Fibroblast of gingiva (primary cell): Measurements from ENCODE around the gene COL20A1.
"Not testable (repeated sequence)": the region's sequence is repeated elsewhere in the genome, so short reads cannot be mapped to it uniquely, and the experiment has no call there.

Source experiments
- DNase-seq: peaks from one replicate; pipeline ENCODE4 v3.0.0-alpha.2; 2011; ENCODE audit warnings: low read depth

Gene COL20A1

DNA sequence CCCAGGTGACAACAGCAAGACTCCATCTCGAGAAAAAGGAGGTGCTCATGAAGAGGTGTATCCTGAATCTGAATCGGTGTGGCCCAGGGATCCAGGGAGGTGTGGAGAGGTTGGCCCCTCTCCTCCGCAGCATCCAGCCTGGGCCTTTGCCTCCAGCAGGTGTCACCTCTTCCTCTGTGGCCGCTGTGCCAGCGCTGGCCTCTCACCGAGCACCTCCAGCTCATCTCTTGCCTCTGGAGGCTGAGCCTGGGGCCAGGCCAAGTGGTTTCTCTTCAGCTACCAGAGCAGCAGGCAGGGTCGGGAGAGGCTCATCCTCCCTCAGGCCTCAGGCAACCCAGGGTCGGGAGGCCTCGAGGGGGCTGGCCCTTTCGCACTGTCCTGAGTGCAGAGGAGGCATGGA lies 1.2 kb upstream of the COL20A1 start:
- no peak for DNase-seq

DNA sequence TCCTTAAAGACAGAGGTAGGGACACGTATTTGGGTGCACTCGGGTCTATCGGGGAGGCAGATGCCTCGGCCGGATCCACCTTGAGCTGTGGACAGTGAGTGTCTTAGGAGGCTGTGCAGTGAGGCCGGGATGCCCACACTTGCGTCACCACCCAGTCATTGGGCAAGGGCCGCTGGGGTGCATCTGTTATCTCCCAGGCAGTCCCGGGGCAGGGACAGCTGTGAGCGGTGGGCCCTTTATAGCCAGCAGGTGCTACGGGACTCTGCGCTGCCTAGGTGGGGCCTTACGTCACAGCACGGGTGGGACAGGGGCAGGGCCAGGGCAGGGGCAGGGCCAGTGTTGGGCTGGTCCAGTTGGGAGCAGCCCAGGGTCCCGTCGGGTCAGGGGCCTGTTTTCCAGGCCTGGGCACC lies 689 bp upstream of the COL20A1 start:
- no peak for DNase-seq

DNA sequence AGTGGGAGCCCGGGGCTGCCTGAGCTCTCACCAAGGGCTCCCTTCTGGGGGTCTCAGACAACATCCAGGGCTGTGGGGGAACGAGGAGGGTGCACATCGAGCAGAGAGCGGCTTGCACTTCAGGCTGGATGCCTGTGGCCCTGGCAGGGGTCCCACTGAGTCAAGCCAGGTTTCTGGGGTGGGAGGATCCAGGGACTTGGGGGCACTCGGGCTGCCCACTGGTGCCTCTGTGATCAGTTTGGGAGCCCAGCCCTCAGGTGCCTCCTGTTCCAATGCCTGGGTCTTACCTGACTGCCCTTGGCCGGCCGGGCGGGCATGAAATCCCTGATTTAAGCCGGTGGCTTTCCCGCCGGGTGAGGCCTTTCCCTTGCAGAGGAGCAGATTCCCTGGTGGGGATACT lies 470 bp downstream of the COL20A1 start:
- DNase-seq, result no peak

DNA sequence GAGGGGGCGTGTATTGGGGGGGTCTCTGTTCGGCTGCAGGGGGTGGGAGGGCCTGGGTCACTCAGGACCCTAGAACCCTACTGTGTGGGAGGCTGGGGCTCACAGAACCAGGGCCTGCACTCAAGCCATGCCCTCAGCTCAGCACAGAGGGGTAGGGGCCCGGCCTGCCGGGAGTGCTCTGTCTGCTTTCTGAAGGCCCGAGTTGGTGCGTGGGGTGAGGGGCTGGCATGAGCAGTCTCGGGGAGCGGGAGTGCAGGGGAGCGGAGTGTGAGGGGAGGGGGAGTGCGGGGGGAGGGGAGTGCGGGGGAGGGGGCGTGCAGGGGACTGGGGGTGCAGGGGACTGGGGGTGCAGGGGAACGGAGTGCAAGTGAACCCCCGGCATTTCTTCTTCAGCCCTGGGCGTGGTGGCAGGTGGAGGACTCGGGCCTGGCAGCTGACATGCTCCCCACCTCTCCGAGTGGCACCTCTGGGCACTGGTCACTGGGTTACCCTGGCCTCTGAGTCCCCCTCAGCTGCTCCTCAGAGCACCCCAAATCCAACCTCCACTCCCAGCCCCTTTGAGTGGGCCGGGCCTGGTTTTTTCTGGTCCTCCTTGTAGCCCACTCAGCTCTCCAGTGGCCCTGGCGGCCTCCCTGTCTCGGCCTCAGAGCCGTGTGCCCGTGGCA lies 1.0 kb downstream of the COL20A1 start:
- no peak for DNase-seq

DNA sequence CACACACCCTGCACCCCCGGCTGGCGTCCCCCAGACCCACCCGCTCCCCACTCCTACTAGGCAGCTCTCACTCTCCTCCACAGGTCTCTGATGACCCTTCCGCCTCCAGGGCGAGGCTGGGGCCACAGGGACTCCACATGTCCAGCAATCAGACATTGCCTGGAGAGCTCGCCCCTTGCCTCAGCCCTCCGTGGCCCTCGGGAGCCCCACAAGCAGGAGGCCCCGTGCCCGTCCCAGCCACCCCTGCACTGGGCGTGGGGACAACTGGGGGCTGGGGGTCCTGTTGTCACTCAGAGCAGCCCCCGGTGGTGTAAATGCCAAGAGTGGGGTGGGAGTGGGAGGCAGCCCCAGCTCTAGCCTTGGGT lies 1.5 kb downstream of the COL20A1 start:
- DNase-seq, result no peak

DNA sequence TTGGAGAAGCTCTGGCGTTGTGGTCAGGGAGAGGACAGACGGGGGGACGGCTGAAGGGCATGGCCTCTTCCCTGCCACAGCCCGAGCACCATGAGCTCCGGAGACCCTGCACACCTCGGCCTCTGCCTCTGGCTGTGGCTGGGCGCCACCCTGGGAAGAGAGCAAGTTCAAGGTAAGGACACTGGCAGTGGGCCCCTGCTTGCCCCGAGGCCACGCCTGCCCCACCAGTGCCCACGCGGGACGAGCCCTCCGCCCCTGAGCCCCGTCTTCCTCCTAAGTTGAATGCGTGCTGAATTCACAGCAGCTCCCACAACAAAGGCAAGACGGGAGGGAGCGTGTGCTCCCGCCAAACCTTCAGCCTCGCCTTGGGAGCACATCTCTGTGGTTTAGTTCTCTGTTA lies 2.0 kb downstream of the COL20A1 start:
- DNase-seq, result no peak

DNA sequence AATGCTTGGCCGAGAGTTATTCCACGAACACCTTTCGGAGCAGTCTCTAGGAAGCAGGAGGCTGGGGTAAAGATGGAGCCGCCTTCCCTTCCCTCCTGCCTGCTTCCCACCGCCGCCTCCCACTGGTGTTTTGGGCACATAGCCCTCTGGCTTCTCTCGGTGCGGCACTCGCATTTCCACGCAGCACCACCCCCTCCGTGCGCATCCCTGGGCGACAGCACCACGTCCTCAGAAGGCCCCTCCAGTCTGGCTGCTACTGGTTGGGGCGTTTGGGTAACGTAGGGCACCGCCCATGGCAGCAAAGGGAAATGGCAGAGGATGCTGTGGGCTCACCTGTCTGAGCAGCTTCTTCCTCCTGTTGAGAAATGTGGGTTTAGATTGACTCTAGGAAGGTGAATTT lies 2.4 kb downstream of the COL20A1 start:
- DNase-seq, result no peak

DNA sequence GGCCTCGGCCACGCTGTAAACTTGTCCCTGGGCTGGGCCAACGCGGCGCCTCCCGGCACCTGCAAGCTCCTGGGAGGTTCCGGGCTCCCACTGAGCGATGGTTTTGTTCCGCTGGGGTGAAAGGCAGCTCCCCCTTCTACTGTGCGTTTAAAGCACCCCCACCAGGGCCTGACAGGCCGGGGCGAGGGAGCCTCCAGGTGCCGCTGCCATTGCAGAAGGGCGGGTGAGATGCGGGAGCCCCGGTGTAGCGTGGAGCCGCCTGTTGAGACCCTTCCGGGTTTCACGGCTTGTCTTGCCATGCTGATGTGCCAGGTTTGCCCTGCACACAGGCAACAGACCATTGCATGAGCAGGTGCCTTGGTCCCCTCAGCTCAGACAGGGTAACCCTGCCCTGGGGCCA lies 2.9 kb downstream of the COL20A1 start:
- no peak for DNase-seq

DNA sequence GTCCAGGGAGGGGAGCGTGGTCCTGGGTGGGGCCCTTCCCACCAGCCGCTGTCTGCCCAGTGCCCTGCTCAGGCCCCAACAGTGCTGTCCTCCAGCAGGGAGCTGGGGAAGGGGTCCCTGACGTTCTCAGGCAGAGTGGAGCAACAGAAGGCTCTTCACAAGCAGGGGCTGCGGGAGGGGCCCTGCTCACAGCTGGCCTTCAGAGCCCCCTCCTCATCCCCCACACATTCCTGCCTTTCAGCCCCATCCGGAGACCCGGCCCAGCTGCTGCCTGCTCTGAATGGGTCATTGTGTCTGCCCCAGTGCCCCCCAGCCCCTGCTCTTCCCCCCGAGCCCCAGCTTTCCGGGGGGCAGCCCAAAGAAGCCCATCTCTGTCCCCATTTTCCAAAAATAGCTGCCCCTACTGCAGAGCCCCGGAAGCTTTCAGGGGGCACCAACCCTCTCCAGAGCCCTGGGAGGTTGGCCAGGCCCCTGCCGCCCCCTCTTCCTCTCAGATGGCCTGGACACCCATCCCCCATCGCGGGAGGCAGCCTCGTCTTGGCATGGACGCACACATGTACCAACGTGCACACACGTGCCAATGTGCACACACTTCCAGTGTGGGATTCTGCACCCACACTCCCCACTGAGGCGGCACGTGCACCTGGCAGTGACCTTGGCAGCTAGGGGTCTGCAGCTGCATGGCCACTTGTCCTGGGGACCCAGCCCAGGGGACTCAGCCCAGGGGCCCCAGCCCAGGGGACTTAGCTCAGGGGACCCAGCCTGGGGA lies 3.7 kb downstream of the COL20A1 start:
- no peak for DNase-seq

DNA sequence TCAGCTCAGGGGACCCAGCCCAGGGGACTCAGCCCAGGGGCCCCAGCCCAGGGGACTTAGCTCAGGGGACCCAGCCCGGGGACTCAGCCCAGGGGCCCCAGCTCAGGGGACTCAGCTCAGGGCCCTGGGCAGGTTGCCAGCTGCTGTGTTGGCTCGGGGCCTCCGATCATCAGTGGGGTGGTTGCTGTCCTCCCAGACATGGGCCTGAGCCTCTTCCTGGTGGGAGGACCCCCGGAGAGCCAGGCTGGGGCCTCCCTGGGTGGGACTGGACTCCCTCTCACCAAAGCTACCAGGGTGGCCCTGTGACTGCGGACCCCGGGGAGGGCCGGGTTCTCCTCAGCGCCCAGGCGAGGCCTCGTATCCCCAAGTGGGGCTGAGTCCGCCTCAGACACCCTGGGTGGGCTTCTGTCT lies 4.4 kb downstream of the COL20A1 start:
- no peak for DNase-seq

DNA sequence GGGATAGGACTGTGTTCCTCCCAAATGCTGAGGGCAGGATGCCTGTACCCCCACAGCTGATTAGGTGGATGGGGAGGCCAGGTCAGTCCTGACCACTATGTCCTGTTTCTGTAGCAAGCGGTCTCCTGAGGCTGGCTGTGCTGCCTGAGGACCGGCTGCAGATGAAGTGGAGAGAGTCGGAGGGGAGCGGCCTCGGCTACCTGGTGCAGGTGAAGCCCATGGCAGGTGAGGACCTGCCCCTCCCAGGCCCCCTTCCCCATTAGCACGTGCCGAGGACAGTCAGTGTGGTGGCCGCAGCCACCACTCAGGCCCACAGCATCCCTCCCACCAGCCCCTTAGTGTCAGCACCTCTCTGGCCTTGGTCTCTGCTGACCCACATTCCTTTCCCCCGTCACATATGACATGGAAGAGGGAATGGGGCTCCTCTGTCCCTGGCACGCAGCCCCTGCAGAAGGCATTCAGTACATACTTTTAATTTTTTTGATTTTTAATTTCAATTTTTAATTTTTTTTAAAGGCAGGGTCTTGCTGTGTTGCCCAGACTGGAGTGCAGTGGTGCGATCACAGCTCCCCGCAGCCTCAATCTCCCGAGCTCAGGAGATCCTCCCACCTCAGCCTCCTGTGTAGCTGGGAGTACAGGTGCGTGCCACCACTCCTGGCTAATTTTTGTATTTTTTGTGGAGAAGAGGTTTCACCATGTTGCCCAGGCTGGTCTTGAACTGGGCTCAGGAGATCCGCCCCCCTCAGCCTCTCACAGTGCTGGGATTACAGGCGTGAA lies 5.0 kb downstream of the COL20A1 start:
- no peak for DNase-seq

DNA sequence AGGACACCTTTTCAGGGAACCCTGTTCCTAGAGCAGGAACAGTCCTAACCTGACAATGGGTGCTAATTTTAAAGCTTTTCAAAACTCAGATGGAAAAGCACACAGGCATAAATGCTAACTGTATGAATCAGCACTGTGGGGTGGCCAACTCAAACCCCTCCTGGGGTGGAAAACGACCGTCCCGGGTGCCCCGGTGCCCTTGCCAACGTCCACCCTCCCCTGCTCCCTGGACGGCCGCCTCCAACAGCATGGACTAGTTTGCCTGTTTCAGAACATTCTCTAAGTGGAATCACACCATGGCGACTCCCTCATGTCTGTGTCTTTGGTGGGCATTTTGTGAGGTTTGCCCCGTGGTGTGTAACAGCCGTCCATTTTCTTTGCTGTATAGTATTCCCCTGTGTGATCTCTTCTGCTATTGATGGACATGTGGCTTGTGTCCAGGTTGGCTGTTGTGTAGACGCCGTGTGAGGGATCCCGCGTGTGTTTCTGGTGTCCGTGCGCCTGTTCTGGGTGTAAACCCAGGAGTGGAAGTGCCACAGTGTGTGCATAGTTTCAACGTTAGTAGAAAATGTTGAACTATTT lies 5.8 kb downstream of the COL20A1 start:
- no peak for DNase-seq

DNA sequence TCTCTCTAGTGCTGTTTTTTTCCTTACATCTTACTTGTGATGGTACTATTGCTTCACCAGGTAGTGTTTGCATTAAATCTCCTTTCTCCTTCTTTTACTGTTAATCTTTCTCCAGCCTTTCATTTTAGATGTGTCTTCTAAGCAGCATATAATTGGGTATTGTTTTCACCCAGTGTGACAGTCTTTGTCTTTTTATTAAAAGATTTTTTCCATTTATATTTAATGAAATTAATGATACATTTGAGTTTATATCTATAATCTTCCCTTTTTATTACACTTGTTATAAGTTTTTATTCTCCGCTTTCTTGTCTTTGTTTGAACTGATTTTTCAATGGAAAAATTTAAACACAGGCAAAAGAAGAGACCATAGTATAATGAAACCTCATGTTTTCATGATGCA lies 8.7 kb downstream of the COL20A1 start:
- DNase-seq, result no peak

DNA sequence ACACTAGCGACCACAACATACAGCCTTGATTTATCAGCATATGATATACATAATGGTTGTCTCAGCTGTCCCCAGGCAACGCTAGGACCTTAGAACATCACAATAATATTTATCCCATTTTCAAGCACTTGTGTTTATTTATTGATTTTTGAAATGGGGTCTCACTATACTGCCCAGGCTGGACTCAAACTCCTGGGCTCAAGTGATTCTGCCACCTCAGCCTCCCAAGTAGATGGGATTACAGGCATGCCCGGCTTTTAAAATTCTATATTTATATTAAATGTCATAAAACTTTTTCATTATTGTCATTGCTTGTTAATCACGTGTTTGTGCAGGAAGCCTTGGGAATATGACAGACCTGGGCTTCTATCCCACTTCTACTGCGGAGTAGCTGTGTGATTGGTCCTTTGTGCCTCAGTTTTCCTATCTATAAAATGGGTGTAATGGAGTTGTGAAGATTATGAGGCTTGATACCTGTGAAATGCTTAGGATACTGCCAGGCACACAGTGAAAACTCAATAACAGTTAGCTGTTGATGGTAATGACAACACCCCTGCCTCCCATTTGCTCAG lies 10.2 kb downstream of the COL20A1 start:
- DNase-seq, result no peak

DNA sequence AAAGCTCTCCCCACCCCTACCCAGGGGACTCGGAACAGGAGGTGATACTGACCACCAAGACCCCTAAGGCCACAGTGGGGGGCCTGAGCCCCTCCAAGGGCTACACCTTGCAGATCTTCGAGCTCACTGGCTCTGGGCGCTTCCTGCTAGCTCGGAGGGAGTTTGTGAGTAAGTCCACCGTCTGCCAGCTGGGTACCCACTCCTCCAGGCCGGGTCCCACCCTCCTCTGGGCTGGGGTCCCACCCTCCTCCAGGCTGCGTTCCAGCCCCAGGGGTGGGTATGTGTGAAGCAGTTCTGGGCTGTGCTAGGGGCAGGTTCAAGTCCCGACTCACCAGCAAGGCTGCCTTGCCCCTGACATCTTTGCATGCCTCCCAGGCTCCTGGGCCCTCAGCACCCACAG lies 12.4 kb downstream of the COL20A1 start:
- DNase-seq, result no peak

DNA sequence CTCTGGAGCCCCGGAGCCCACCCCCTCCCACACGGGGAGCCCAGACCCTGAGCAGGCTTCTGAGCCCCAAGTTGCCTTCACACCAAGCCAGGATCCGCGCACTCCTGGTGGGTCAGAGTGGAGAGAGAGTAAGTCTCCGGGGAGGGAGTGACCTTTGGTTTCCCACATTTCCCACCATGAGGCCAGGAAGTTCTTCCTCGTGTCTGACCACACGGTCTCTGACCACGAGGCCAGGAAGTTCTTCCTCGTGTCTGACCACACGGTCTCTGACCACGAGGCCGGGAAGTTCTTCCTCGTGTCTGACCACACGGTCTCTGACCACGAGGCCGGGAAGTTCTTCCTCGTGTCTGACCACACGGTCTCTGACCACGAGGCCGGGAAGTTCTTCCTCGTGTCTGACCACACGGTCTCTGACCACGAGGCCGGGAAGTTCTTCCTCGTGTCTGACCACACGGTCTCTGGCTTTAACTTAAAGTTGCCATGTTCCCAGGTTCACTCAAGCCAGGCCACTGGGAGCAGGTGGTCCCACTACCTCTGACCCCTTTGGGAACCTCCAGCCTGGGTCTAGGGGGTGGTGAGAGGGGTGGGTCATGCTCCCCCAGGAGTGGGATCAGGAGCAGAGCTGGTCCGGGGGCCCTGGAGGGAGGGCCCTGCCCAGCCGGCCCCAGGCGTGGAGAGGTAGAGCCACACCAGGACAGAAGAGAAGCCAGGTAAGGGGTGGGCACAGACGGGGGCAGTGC lies 13.1 kb downstream of the COL20A1 start:
- not testable (repeated sequence) for DNase-seq

DNA sequence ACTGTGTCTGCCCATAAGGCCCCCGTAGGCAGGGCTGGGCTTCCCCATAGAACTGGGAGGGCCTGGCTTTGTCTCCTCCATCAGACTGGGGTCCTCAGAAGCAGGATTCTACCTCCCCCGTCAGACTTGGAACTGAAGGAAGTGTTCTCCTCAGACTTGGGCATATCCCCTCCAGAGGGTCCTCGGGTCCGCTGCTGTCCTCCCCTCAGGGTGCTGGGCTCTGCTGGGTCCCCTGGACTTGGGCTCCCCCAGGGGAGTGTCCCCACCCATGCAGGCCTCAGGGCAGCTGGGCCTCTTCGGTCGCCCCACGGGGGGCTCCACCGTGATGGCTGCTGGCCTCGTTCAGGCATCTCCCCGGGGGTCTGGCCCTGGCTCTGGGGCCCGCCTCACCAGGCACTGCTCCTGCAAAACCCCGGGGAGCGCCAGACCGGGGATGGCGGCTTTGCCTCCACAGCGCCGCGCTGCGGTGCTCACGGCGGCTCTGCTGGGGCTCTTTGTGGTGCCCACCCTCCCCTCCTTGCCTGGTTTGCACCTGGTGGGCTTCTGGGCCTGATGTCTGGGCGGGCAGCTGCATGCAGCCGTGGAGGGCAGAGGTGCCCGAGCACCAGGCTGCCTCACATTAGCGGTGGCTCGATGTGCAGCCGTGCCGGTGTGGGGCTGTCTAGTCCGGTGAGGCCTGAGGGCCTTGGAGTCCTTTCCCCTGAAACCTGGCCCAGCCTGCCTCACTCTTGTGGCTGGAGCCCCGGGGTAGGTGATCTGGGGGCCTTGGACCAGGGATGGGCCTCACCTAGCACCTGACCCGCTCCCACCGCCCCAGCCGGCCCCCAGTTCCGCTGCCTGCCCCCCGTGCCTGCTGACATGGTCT lies 13.9 kb downstream of the COL20A1 start:
- no peak for DNase-seq

DNA sequence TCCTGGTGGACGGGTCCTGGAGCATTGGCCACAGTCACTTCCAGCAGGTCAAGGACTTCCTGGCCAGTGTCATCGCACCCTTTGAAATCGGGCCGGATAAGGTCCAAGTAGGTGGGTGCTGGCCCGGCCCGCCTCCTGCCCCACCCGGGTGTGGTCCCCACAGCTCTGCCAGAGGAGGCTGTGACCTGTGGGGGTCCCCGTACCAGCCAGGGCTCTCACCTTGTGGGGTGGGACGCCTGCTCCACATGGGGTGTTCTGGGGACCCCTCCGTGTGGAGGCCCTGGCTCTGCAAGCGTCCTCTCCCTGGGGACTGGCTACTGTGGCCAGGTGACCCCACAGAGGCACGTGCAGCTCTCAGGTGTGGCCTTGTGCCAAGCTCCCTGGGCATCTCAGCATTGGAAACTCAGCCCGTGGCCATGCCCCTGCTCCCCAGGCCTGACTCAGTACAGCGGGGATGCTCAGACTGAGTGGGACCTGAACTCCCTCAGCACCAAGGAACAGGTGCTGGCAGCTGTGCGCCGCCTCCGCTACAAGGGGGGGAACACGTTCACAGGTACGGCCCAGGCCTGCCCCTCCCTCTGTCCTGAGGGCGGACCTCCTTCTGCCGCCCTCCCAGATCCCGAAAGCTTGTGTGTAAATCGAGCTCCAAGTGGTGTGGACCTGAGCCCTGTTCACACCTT lies 14.7 kb downstream of the COL20A1 start:
- no peak for DNase-seq

DNA sequence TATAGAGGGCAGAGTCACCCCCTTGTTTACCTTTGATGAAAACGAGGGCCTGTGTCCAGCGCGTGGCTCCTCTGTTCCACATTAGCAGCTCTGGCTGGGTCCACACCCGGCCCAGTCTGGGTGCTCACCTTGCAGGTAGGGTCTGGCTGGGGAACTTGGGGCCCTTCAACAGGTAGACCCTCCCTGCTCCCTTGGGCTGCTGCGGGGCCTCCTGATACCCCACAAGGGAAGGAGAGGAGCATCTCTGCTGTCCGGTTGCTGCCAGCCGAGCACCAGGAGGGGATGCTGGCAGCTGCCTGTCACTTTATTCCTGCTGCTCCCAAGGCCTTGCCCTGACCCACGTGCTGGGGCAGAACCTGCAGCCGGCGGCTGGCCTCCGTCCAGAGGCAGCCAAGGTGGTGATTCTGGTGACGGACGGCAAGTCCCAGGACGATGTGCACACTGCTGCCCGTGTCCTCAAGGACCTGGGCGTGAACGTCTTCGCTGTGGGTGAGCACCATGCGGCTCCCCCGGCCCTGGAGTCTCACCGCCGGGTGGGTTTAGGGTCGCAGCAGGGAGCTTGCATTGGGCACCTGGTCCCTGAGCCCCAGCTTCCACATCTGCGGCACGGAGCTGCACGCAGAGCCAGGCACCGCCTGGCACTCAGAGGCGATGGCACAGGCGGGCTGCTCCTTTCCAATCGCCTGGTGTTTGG lies 15.4 kb downstream of the COL20A1 start:
- DNase-seq, result no peak
